GM21576 (cell line): ENCODE data around the gene CHRNB4.
"Not testable (repeated sequence)": the region's sequence is repeated elsewhere in the genome, so short reads cannot be mapped to it uniquely, and the experiment has no call there.

ENCODE experiments used
- ATAC-seq: cut with Tn5 transposase; IDR thresholded peaks from one replicate; pipeline ENCODE4 v1.9.1; 2021; ENCODE audit warnings: mild to moderate bottlenecking, moderate library complexity; ENCODE audit not compliant: unreplicated experiment

CHRNB4 gene

GRCh38 chr15:78618490-78618934 lies 22.5 kb downstream of the CHRNB4 start:
- no peak for ATAC-seq

DNA sequence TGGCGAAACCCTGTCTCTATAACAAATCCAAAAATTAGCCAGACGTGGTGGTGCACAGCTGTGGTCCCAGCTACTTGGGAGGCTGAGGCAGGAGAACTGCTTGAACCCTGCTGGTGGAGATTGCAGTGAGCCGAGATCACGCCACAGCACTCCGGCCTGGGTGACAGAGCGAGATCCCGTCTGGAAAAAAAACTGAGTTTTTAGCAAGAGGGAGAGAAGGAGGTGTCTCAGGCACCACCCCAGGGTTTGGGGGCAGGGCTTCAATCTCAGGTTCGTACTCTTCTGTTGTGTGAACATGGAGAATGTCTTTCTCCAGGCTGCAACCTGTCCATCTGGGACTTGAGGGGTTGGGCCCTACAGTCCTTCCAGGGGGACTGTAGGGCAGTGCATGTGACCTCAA lies 22.9 kb downstream of the CHRNB4 start:
- no peak for ATAC-seq

GRCh38 chr15:78617516-78617915 lies 23.5 kb downstream of the CHRNB4 start:
- no peak for ATAC-seq

DNA sequence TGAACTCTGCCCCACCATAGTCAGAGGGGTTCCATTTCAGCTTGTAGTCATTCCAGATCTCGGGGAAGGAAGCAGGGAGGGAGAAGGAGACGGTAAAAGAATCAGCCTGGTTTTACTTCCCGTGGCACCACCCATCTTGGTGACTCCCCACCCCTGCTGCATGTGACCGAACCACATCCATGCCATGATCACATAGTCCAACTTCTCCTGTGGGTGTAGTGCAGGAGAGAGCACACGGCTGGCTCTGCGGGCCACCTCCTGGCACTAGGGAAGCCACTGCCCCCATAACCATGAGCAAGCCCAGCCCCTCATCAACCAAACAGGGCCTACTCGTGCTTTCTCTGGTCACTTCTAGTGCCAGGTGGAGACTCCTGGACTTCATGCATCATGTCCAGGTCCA lies 23.9 kb downstream of the CHRNB4 start:
- ATAC-seq = no peak

DNA sequence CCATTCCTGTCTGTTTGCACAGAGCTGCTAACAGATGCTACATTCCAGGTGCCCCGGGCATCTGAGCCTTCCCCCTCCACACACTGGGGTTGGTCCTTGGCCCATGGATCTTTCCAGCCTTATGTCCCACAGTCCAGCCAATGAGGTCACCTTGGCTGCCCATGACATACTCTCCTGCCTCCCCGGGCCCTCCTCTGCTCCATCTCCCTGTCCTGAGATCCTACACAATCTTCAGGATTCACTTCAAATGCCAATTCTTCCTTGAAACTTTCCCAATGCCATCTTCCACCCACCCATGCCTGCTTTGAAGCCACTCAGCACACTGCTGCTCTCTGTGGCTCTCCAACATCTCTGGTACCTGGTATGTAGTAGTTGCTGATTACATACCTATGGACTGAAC lies 24.5 kb downstream of the CHRNB4 start:
- no peak for ATAC-seq

- ATAC-seq = no peak
Measured at GRCh38 chr15:78615151-78615589, 25.8 kb downstream of the CHRNB4 start.

GRCh38 chr15:78614021-78614420 lies 27.0 kb downstream of the CHRNB4 start:
- no peak for ATAC-seq

DNA sequence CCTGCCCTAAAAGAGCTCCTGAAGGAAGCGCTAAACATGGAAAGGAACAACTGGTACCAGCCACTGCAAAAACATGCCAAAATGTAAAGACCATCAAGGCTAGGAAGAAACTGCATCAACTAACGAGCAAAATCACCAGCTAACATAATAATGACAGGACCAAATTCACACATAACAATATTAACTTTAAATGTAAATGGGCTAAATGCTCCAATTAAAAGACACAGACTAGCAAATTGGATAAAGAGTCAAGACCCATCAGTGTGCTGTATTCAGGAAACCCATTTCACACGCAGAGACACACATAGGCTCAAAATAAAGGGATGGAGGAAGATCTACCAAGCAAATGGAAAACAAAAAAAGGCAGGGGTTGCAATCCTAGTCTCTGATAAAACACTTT lies 31.5 kb downstream of the CHRNB4 start:
- not testable (repeated sequence) for ATAC-seq

DNA sequence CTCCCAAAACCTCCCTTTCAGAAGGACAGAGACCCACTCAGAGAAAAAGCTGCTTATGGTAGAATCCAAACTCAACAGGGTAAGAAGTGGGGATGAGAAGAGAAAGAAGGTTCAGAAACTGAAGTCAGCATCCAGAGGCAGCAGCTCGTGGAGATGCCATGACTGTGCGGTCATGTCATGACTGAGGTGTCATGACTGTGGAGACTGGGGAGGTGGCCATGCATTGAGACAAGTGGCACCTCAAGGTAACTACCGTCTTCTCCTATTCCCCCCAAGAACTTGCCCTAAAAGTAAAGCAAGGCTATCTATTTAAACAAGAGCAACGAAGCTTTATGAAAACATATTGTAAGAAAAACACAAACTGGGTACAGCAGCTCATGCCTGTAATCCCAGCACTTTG lies 35.3 kb downstream of the CHRNB4 start:
- ATAC-seq = no peak

GRCh38 chr15:78605201-78605600 lies 35.8 kb downstream of the CHRNB4 start:
- no peak for ATAC-seq

GRCh38 chr15:78604420-78604819 lies 36.6 kb downstream of the CHRNB4 start:
- ATAC-seq = no peak

- no peak for ATAC-seq
Measured at GRCh38 chr15:78603467-78603866, 37.5 kb downstream of the CHRNB4 start.

- ATAC-seq = no peak
Measured at GRCh38 chr15:78599189-78599588, 41.8 kb downstream of the CHRNB4 start.

DNA sequence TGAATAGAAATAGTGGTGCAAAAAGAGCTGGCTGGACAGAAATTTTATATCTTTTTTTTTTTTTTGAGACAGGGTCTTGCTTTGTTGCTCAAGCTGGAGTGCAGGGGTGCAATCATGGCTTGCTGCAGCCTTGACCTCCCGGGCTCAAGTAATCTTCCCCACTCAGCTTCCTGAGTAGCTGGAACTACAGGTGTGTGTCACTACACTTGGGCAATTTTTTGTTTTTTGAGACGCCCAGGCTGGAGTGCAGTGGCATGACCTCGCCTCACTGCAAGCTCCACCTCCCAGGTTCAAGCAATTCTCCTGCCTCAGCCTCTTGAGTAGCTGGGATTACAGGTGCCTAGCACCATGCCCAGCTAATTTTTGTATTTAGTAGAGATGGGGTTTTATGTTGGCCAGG lies 42.7 kb downstream of the CHRNB4 start:
- no peak for ATAC-seq

DNA sequence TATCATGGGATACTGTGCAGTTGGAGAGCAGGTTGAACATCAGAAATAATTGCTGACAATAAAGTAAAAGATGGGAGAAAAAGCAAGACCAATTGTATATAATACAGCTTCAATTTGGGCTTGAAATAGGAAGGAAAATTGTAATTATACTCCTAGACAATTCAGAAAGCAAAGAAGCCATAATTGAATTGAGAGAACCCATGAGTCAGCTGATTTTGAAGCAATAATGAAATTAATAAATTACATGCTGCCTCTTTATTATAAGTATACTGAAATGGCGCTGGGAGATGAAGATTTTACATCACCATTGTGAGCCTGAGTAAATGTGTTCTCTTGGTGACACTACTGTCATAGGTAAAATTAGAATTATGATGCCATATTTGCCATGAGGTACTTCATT lies 43.4 kb downstream of the CHRNB4 start:
- no peak for ATAC-seq

GRCh38 chr15:78574944-78575343 lies 66.1 kb downstream of the CHRNB4 start:
- no peak for ATAC-seq
